Liver (tissue), 9 donors: ENCODE measurements around the gene DSCAML1. TPM values are rescaled to one million over a fixed set of nuclear protein-coding genes. Genes with fewer than 3 reads are reported as not detected.

ENCODE experiments used
- DNase-seq: peaks from one replicate; pipeline ENCODE4 v3.0.0-alpha.2; 2017; ENCODE audit warnings: low spot score
- H3K27ac ChIP-seq, 2 donors: one replicate each; pipeline ENCODE4 v1.7.0; 2013; ENCODE audit warnings: inconsistent platforms in 2 of 2, low read length in 2 of 2, control low read depth in 1 of 2, low read depth in 1 of 2, mild to moderate bottlenecking in 1 of 2
- H3K27me3 ChIP-seq, 4 donors: one replicate each; pipeline versions ENCODE4 v1.6.1 to v1.7.0; 2013; ENCODE audit warnings: low read length in 3 of 4, inconsistent platforms in 1 of 4, mild to moderate bottlenecking in 1 of 4, moderate library complexity in 1 of 4; ENCODE audit not compliant: control insufficient read depth in 4 of 4, insufficient read depth in 4 of 4
- H3K36me3 ChIP-seq, 4 donors: one replicate each; pipeline versions ENCODE4 v1.6.1 to v1.7.0; 2013; ENCODE audit warnings: low read length in 3 of 4, mild to moderate bottlenecking in 3 of 4, low read depth in 1 of 4, moderate library complexity in 1 of 4; ENCODE audit not compliant: control insufficient read depth in 4 of 4, insufficient read depth in 3 of 4
- H3K4me1 ChIP-seq, 4 donors: one replicate each; pipeline versions ENCODE4 v1.6.1 to v1.7.0; 2013; ENCODE audit warnings: low read length in 3 of 4, mild to moderate bottlenecking in 3 of 4, moderate library complexity in 1 of 4; ENCODE audit not compliant: control insufficient read depth in 4 of 4, insufficient read depth in 4 of 4
- H3K4me3 ChIP-seq, 3 donors: one replicate each; pipeline versions ENCODE4 v1.6.1 to v1.7.0; 2013; ENCODE audit warnings: low read length in 3 of 3, control low read depth in 1 of 3, low read depth in 1 of 3, mild to moderate bottlenecking in 1 of 3
- H3K9ac ChIP-seq, 2 donors: one replicate each; pipeline ENCODE4 v1.7.0; 2013; ENCODE audit warnings: low read length in 2 of 2, mild to moderate bottlenecking in 2 of 2, moderate library complexity in 2 of 2, control low read depth in 1 of 2, low read depth in 1 of 2
- H3K9me3 ChIP-seq, 4 donors: one replicate each; pipeline versions ENCODE4 v1.6.1 to v1.7.0; 2013; ENCODE audit warnings: low read length in 3 of 4; ENCODE audit not compliant: control insufficient read depth in 4 of 4
- EGR1 ChIP-seq, 2 donors: IDR thresholded peaks; 2 replicates each; pipeline ENCODE4 v1.6.1; 2016 to 2018; ENCODE audit warnings: antibody characterized with exemption in 2 of 2, low read depth in 2 of 2
- FOXA1 ChIP-seq: IDR thresholded peaks from 2 replicates; pipeline ENCODE4 v1.6.1; 2016; ENCODE audit warnings: antibody characterized with exemption
- FOXA2 ChIP-seq: IDR thresholded peaks from 2 replicates; pipeline ENCODE4 v1.6.1; 2016; ENCODE audit warnings: antibody characterized with exemption
- HNF4A ChIP-seq, 2 donors: conservative IDR thresholded peaks; 2 replicates each; pipeline ENCODE4 v1.6.1; 2016; ENCODE audit warnings: antibody characterized with exemption in 2 of 2, mild to moderate bottlenecking in 2 of 2
- JUND ChIP-seq, 2 donors: IDR thresholded peaks; 2 replicates each; pipeline ENCODE4 v1.6.1; 2016; ENCODE audit warnings: antibody characterized with exemption in 2 of 2
- NR2F2 ChIP-seq: IDR thresholded peaks from 2 replicates; pipeline ENCODE4 v1.6.1; 2016; ENCODE audit warnings: antibody characterized with exemption
- RAD21 ChIP-seq, 2 donors: IDR thresholded peaks; 2 replicates each; pipeline ENCODE4 v1.6.1; 2016; ENCODE audit warnings: antibody characterized with exemption in 2 of 2, mild to moderate bottlenecking in 2 of 2
- RXRA ChIP-seq, 2 donors: IDR thresholded peaks; 2 replicates each; pipeline ENCODE4 v1.6.1; 2017 to 2018; ENCODE audit warnings: antibody characterized with exemption in 2 of 2, mild to moderate bottlenecking in 1 of 2
- SP1 ChIP-seq: IDR thresholded peaks from 2 replicates; pipeline ENCODE4 v1.6.1; 2018; ENCODE audit warnings: antibody characterized with exemption, mild to moderate bottlenecking
- TAF1 ChIP-seq: conservative IDR thresholded peaks from 2 replicates; pipeline ENCODE4 v1.6.1; 2016; ENCODE audit warnings: antibody characterized with exemption, mild to moderate bottlenecking
- YY1 ChIP-seq: IDR thresholded peaks from 2 replicates; pipeline ENCODE4 v1.6.1; 2016; ENCODE audit warnings: antibody characterized with exemption, mild to moderate bottlenecking
- WGBS: extraction: QIAGEN DNeasy Blood & Tissue Kit; methylation state at CpG from one replicate; pipeline ENCODE4 v1.1.7; 2013; 5-methylcytosine and 5-hydroxymethylcytosine counted together
- polyA plus RNA-seq, 2 donors: library from polyadenylated mRNA; stranded (reverse) in 1 of 2; unstranded in 1 of 2; fragments of 200-250 nt in 1 of 2; fragments of >200 nt in 1 of 2; fragmentation: Nextera tagmentation in 1 of 2; extraction: Ambion mirVana in 1 of 2; gene quantifications; one replicate each; pipeline versions ENCODE4 v1.2.1 to v1.2.3, GENCODE V29; 2013 to 2015
- total RNA-seq, 2 donors: library from RNA; depleted of rRNA; stranded (reverse); fragments of >200 nt; gene quantifications; one replicate each; pipeline ENCODE4 v1.2.3, GENCODE V29; 2014
- TF ChIP-seq, protein P1 (sequence below): IDR thresholded peaks from 2 replicates; pipeline ENCODE4 v1.6.1; 2016; ENCODE audit warnings: antibody characterized with exemption, mild to moderate bottlenecking
- TF ChIP-seq, protein P2 (sequence below): fragments of 150-350 bp; IDR thresholded peaks from 2 replicates; pipeline ENCODE4 v1.5.1; 2017; ENCODE audit warnings: improper control_type of control experiment, low read depth, low read length; ENCODE audit not compliant: missing input control
- TF ChIP-seq, protein P3 (sequence below): IDR thresholded peaks from 2 replicates; pipeline ENCODE4 v1.6.1; 2016; ENCODE audit warnings: antibody characterized with exemption
- donor health status: healthy.
- donor health status: healthy.
- donor health status: healthy.
- donor health status: healthy.
- donor health status: healthy.

DSCAML1 gene
- total and polyA plus RNA-seq, 4 donors, result 0.07 to 0.42 (median 0.20) TPM

DNA sequence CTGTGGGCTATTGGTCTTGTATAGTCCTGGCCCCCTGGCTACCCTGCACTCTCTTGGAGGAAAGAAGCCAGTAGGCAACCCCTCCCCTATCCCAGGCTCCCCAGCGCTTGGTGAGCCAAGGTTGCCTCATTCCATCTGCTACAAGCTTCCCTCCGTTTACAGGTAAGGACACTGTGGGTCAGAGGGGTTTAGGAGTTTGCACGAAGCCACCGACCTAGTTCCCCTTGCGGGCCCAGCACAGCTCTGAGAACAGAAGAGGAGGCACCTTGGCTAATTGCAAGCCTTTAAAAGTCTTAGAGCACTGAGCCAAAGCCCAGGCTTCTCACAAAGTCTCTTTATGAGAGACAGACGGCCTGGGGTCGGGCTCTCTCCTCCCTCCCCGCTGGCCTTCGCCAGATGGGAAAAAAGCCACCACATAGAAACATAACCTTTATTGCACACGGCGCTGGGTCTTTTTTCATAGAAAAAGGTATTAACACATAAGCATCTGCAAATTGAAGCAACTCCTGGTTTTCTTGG, 369.6 kb downstream of the DSCAML1 start:
- Histone ChIP-seq H3K9ac (no peak overlapping the region), H3K27me3 (no peaks in the 10 kb centered on the region), H3K36me3 (no peaks in the 10 kb centered on the region), H3K9me3 (no peaks in the 10 kb centered on the region), H3K27ac (no peak overlapping the region), H3K4me3 (no peak overlapping the region), H3K4me1 (peaks cover 0 to 4% (median 0%) of the 10 kb centered on the region in 4 donors)
- DNase-seq, result no peak
- TF ChIP-seq FOXA1, result no peak
- TF ChIP-seq, protein P1, sequence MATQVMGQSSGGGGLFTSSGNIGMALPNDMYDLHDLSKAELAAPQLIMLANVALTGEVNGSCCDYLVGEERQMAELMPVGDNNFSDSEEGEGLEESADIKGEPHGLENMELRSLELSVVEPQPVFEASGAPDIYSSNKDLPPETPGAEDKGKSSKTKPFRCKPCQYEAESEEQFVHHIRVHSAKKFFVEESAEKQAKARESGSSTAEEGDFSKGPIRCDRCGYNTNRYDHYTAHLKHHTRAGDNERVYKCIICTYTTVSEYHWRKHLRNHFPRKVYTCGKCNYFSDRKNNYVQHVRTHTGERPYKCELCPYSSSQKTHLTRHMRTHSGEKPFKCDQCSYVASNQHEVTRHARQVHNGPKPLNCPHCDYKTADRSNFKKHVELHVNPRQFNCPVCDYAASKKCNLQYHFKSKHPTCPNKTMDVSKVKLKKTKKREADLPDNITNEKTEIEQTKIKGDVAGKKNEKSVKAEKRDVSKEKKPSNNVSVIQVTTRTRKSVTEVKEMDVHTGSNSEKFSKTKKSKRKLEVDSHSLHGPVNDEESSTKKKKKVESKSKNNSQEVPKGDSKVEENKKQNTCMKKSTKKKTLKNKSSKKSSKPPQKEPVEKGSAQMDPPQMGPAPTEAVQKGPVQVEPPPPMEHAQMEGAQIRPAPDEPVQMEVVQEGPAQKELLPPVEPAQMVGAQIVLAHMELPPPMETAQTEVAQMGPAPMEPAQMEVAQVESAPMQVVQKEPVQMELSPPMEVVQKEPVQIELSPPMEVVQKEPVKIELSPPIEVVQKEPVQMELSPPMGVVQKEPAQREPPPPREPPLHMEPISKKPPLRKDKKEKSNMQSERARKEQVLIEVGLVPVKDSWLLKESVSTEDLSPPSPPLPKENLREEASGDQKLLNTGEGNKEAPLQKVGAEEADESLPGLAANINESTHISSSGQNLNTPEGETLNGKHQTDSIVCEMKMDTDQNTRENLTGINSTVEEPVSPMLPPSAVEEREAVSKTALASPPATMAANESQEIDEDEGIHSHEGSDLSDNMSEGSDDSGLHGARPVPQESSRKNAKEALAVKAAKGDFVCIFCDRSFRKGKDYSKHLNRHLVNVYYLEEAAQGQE, result no peak
- TF ChIP-seq HNF4A (conservative IDR thresholded peaks at IDR 0.05), result no peak
- TF ChIP-seq EGR1 (IDR thresholded peaks at IDR 0.05; ENCODE audit: low read depth in 2 of 2), result no peak
- 91% methylated on average over 11 of the region's 11 CpGs for WGBS

DNA sequence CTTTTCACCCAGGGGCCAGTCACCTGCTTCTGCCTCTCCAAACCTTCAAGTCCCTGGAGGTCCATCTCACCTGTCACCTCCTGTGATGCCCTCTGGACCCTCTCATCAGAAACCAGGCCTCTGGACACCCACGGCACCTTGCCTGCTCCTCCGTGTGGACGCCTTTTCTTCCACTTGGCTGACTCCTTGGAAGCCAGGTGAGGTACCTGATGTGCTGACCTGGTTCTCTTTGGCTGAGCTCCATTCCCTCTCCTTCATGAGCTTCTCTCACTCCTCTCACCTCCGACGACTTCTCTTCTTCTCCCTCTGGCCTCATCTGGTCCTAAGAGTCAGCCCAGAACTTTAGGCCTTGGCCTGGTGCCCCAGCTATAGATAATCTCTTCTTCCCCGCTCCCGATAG, 370.1 kb downstream of the DSCAML1 start:
- H3K9ac ChIP-seq, result no peak overlapping the region
- no peaks in the 10 kb centered on the region for H3K36me3 ChIP-seq
- WGBS, result 86% methylated on average over 7 of the region's 7 CpGs
- TF ChIP-seq TAF1, result no peak
- TF ChIP-seq RXRA (IDR thresholded peaks at IDR 0.05), result no peak
- no peak for TF ChIP-seq FOXA2
- no peak for TF ChIP-seq JUND (IDR thresholded peaks at IDR 0.05)
- no peak for TF ChIP-seq NR2F2
- TF ChIP-seq, protein P2, sequence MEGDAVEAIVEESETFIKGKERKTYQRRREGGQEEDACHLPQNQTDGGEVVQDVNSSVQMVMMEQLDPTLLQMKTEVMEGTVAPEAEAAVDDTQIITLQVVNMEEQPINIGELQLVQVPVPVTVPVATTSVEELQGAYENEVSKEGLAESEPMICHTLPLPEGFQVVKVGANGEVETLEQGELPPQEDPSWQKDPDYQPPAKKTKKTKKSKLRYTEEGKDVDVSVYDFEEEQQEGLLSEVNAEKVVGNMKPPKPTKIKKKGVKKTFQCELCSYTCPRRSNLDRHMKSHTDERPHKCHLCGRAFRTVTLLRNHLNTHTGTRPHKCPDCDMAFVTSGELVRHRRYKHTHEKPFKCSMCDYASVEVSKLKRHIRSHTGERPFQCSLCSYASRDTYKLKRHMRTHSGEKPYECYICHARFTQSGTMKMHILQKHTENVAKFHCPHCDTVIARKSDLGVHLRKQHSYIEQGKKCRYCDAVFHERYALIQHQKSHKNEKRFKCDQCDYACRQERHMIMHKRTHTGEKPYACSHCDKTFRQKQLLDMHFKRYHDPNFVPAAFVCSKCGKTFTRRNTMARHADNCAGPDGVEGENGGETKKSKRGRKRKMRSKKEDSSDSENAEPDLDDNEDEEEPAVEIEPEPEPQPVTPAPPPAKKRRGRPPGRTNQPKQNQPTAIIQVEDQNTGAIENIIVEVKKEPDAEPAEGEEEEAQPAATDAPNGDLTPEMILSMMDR, result no peak
- no peak for TF ChIP-seq YY1
- TF ChIP-seq, protein P1, result no peak
- TF ChIP-seq RAD21 (IDR thresholded peaks at IDR 0.05), result no peak
- TF ChIP-seq SP1, result no peak
- TF ChIP-seq HNF4A (conservative IDR thresholded peaks at IDR 0.05), result no peak
- TF ChIP-seq, protein P3, sequence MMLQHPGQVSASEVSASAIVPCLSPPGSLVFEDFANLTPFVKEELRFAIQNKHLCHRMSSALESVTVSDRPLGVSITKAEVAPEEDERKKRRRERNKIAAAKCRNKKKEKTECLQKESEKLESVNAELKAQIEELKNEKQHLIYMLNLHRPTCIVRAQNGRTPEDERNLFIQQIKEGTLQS, result no peak
- no peak overlapping the region for H3K27ac ChIP-seq
- H3K4me3 ChIP-seq, result no peak overlapping the region
- H3K9me3 ChIP-seq, result no peaks in the 10 kb centered on the region
- no peaks in the 10 kb centered on the region for H3K27me3 ChIP-seq
- no peak for DNase-seq
- peaks cover 0 to 4% (median 0%) of the 10 kb centered on the region in 4 donors for H3K4me1 ChIP-seq
